Naive thymus-derived CD4-positive, alpha-beta T cell (primary cell): ENCODE data around the gene DDX49. TPM values are rescaled to one million over a fixed set of nuclear protein-coding genes. Genes with fewer than 3 reads are reported as not detected.

Experiments
- polyA plus RNA-seq, 2 donors: library from polyadenylated mRNA; unstranded; fragments of 300-500 nt; fragmentation: Illumina TruSeq; gene quantifications; one replicate each; pipeline ENCODE4 v1.2.3, GENCODE V29; 2021
- total RNA-seq, 6 experiments: library from RNA in 5 of 6; stranded (reverse) in 5 of 6; gene quantifications; 1 replicate in 5 of 6; 2 replicates in 1 of 6; pipeline ENCODE4 v1.2.3 and lab custom pipeline; 2021 to 2026

Gene DDX49
- total and polyA plus RNA-seq, 7 experiments from 2014 or later = 19.9 to 63.2 (median 50.2) TPM

Other genes with a start within 250 kb of the DDX49 start
- 10 to 100 TPM in 4 of 5 experiments, 1 to 10 TPM in 1; 8.4 to 23.4 (median 22.3) TPM for gene CRTC1, start 236.0 kb upstream of the DDX49 start, total RNA-seq
- gene CRTC1, start 236.0 kb upstream of the DDX49 start, polyA plus RNA-seq = 1 to 10 TPM in 1 of 2 donors, under 1 TPM in 1; 0.97 to 1.7 TPM
- gene COMP, start 128.4 kb upstream of the DDX49 start, total RNA-seq = not detected
- gene COMP, start 128.4 kb upstream of the DDX49 start, polyA plus RNA-seq = not detected
- 100 to 1,000 TPM in 4 of 5 experiments, 10 to 100 TPM in 1; 98.7 to 148 (median 113) TPM for gene UPF1, start 87.8 kb upstream of the DDX49 start, total RNA-seq
- gene UPF1, start 87.8 kb upstream of the DDX49 start, polyA plus RNA-seq = 10 to 100 TPM in 1 of 2 donors, 1 to 10 TPM in 1; 7.7 to 25.3 TPM
- not detected for gene CERS1, start 23.6 kb upstream of the DDX49 start, total RNA-seq
- not detected for gene CERS1, start 23.6 kb upstream of the DDX49 start, polyA plus RNA-seq
- gene COPE, start 328 bp upstream of the DDX49 start, total RNA-seq = 100 to 1,000 TPM; 124 to 283 (median 163) TPM
- 100 to 1,000 TPM; 214 to 247 TPM for gene COPE, start 328 bp upstream of the DDX49 start, polyA plus RNA-seq
- 10 to 100 TPM in 1 of 5 experiments, 1 to 10 TPM in 1, under 1 TPM in 2, not detected in 1; 0.53 to 16.3 (median 1.4) TPM for gene HOMER3, start 21.5 kb downstream of the DDX49 start, total RNA-seq
- not detected for gene HOMER3, start 21.5 kb downstream of the DDX49 start, polyA plus RNA-seq
- gene SUGP2, start 113.8 kb downstream of the DDX49 start, total RNA-seq = 100 to 1,000 TPM; 116 to 145 (median 129) TPM
- gene SUGP2, start 113.8 kb downstream of the DDX49 start, polyA plus RNA-seq = 10 to 100 TPM in 1 of 2 donors, 1 to 10 TPM in 1; 9.3 to 15.0 TPM
- 10 to 100 TPM; 14.0 to 32.6 (median 15.0) TPM for gene ARMC6, start 113.9 kb downstream of the DDX49 start, total RNA-seq
- gene ARMC6, start 113.9 kb downstream of the DDX49 start, polyA plus RNA-seq = 10 to 100 TPM; 33.1 to 41.9 TPM
- gene SLC25A42, start 144.3 kb downstream of the DDX49 start, total RNA-seq = 10 to 100 TPM; 19.0 to 36.1 (median 21.6) TPM
- 10 to 100 TPM in 1 of 2 donors, 1 to 10 TPM in 1; 8.2 to 19.6 TPM for gene SLC25A42, start 144.3 kb downstream of the DDX49 start, polyA plus RNA-seq
- 10 to 100 TPM; 15.8 to 32.7 (median 23.5) TPM for gene TMEM161A, start 218.8 kb downstream of the DDX49 start, total RNA-seq
- 10 to 100 TPM; 17.2 to 29.5 TPM for gene TMEM161A, start 218.8 kb downstream of the DDX49 start, polyA plus RNA-seq